ENCODE results near the gene EML4. TPM values are rescaled to one million over a fixed set of nuclear protein-coding genes. Genes with fewer than 3 reads are reported as not detected.

Gene EML4
- total and polyA plus RNA-seq, 10 of the 15 experiments (the other 5 are each of a cell fraction or from before 2014, with no cell fraction given), result 23.1 to 91.3 (median 77.4) TPM

DNA sequence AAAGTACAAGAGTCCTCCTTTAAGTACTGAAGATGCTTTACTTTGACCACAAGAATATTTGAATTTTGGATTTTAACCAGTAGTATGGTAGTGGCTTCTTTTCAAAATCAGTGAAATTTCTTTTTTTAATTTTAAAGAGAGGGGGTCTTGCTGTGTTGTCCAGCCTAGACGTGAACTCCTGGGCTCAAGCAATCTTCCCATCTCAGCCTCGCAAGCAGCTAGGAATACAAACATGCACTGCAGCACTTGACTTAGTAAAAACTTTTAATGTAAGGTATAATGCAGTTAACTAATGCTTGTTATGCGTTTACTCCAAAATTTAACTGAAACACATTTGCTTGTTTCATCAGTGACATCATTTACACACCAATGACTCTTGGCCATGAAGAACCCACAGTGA, 49.6 kb downstream of the EML4 start:
- SMC1A ChIA-PET (ENCODE audit: uncharacterized antibody, unreplicated experiment), result interaction anchor here (0.8 kb wide), 1 partner anchor 10 kb away, joined by 3 read pairs; no protein-coding TSS in a partner anchor
- RAD21 ChIA-PET (ENCODE audit: unreplicated experiment), result no interaction called here
- no peak for TF ChIP-seq ZSCAN29 (IDR thresholded peaks at IDR 0.05)
- no peak for TF ChIP-seq SKIL (IDR thresholded peaks at IDR 0.05; ENCODE audit: low read depth, poor library complexity, severe bottlenecking)
- no peak for TF ChIP-seq MTA3 (IDR thresholded peaks at IDR 0.05; ENCODE audit: borderline replicate concordance, low read length)
- Histone ChIP-seq H3K79me2 (ENCODE audit: control insufficient read depth, insufficient read depth, low read length) (peaks cover 37% of the 10 kb centered on the region), H3K9me3 (replicated peaks; ENCODE audit: control insufficient read depth, insufficient read depth, low read length) (no peaks in the 10 kb centered on the region), H3K9ac (ENCODE audit: control insufficient read depth, insufficient read depth, low read length) (no peak overlapping the region), H3K4me2 (ENCODE audit: control insufficient read depth, insufficient read depth) (no peak overlapping the region), H3K4me3 (no peak overlapping the region), H3K27me3 (replicated peaks in 1 of 2; ENCODE audit: control insufficient read depth in 2 of 2, insufficient read depth in 2 of 2, low read length in 1 of 2) (no peaks in the 10 kb centered on the region), H3K36me3 (ENCODE audit: control insufficient read depth in 2 of 2, insufficient read depth in 2 of 2, low read length in 1 of 2) (peaks cover 3 to 5% of the 10 kb centered on the region in 2 experiments; a peak in 3 of 4 replicates), H3K4me1 (ENCODE audit: control insufficient read depth, insufficient read depth, low read length) (0 out of 2 replicates have a peak, but pooled peaks cover 5% of the 10 kb centered on the region), H2AFZ (ENCODE audit: control insufficient read depth, low read depth, low read length) (no peak overlapping the region), H3K27ac (ENCODE audit: control insufficient read depth, insufficient read depth) (no peak overlapping the region), H4K20me1 (ENCODE audit: control insufficient read depth, insufficient read depth) (no peaks in the 10 kb centered on the region)
- ATAC-seq, result no peak
- no peak for DNase-seq (ENCODE audit: low read depth, low spot score)
- WGBS (ENCODE audit: insufficient coverage, insufficient replicate concordance, low lambda C conversion rate, missing lambda C conversion rate), result 97% methylated on average over 3 of the region's 3 CpGs
- in situ Hi-C loops (cut with MboI), result no loop called here
- FAIRE-seq, result no peak
- CTCF ChIA-PET, result interaction anchor here (0.6 to 1.0 kb wide), 2 partner anchors 457 to 777 kb away, joined by 3 read pairs; no protein-coding TSS in a partner anchor
- no TSS peak for BruUV-seq (replicated peaks)
- intact Hi-C loops (cut with micrococcal nuclease; ENCODE audit: unreplicated experiment), result no loop called here
- POLR2A ChIA-PET, result no interaction called here

GRCh38 chr2:42219160-42219559, 50.0 kb downstream of the EML4 start:
- FAIRE-seq (no peak), DNase-seq (ENCODE audit: low read depth, low spot score) (no peak), ATAC-seq (no peak)
- Histone ChIP-seq H4K20me1 (ENCODE audit: control insufficient read depth, insufficient read depth) (no peaks in the 10 kb centered on the region), H3K4me2 (ENCODE audit: control insufficient read depth, insufficient read depth) (no peak overlapping the region), H3K27me3 (replicated peaks in 1 of 2; ENCODE audit: control insufficient read depth in 2 of 2, insufficient read depth in 2 of 2, low read length in 1 of 2) (no peaks in the 10 kb centered on the region), H3K4me1 (ENCODE audit: control insufficient read depth, insufficient read depth, low read length) (0 out of 2 replicates have a peak, but pooled peaks cover 5% of the 10 kb centered on the region), H3K36me3 (ENCODE audit: control insufficient read depth in 2 of 2, insufficient read depth in 2 of 2, low read length in 1 of 2) (peaks cover 3 to 5% of the 10 kb centered on the region in 2 experiments; a peak in 3 of 4 replicates), H2AFZ (ENCODE audit: control insufficient read depth, low read depth, low read length) (no peak overlapping the region), H3K9me3 (replicated peaks; ENCODE audit: control insufficient read depth, insufficient read depth, low read length) (no peaks in the 10 kb centered on the region), H3K79me2 (ENCODE audit: control insufficient read depth, insufficient read depth, low read length) (peaks cover 38% of the 10 kb centered on the region), H3K9ac (ENCODE audit: control insufficient read depth, insufficient read depth, low read length) (no peak overlapping the region), H3K4me3 (no peak overlapping the region), H3K27ac (ENCODE audit: control insufficient read depth, insufficient read depth) (no peak overlapping the region)
- intact Hi-C loops (cut with micrococcal nuclease; ENCODE audit: unreplicated experiment), result no loop called here
- BruUV-seq (replicated peaks), result no TSS peak
- RAD21 ChIA-PET (ENCODE audit: unreplicated experiment), result no interaction called here
- in situ Hi-C loops (cut with MboI), result no loop called here
- SMC1A ChIA-PET (ENCODE audit: uncharacterized antibody, unreplicated experiment), result no interaction called here
- WGBS (ENCODE audit: insufficient coverage, insufficient replicate concordance, low lambda C conversion rate, missing lambda C conversion rate), result 94% methylated on average over 3 of the region's 3 CpGs
- POLR2A ChIA-PET, result no interaction called here
- CTCF ChIA-PET, result interaction anchor here (1.0 kb wide), 1 partner anchor 457 kb away, joined by 3 read pairs; no protein-coding TSS in a partner anchor
- TF ChIP-seq EGR1 (IDR thresholded peaks at IDR 0.05; ENCODE audit: borderline replicate concordance in 1 of 2, low read depth in 2 of 2, low read length in 2 of 2), result no peak
